IMR-90 (cell line): ENCODE results near the gene POU2F1. TPM values are rescaled to one million over a fixed set of nuclear protein-coding genes. Genes with fewer than 3 reads are reported as not detected.

ENCODE experiments used
- ATAC-seq: fragments of 200-7000 bp; cut with Tn5 transposase; 2 replicates; pipeline ENCODE4 v1.9.1; 2020; ENCODE audit warnings: low read depth, mild to moderate bottlenecking, moderate library complexity
- BruUV-seq: library from RNA; stranded (reverse); fragments of 400-500 nt; replicated peaks from 2 replicates; lab custom pipeline; 2021; lab: Mats Ljungman, UMichigan
- CTCF ChIA-PET: fragments of 300-600 bp; formaldehyde crosslinking; extraction: SDS; loops from one replicate; lab custom pipeline; 2021; ENCODE audit warnings: antibody characterized with exemption; lab: Yijun Ruan, JAX
- POLR2A ChIA-PET: fragments of 300-600 bp; sonication (Branson Sonifier 250); formaldehyde crosslinking; loops from one replicate; lab custom pipeline; 2022; ENCODE audit warnings: antibody characterized with exemption; ENCODE audit not compliant: unreplicated experiment; lab: Charles Lee
- DNase-seq: peaks from one replicate; pipeline ENCODE4 v3.0.0; 2013
- H2AFZ ChIP-seq: replicated peaks from 2 replicates; pipeline ENCODE3; 2013; ENCODE audit warnings: low read length, mild to moderate bottlenecking; ENCODE audit not compliant: poor library complexity
- H2AK5ac ChIP-seq: 2 replicates; pipeline ENCODE4 v1.6.1; 2013; ENCODE audit warnings: low read depth, low read length, inconsistent platforms
- H2AK9ac ChIP-seq: replicated peaks from 2 replicates; pipeline ENCODE3; 2013; ENCODE audit warnings: mild to moderate bottlenecking, low read depth, low read length, moderate library complexity; ENCODE audit not compliant: poor library complexity
- H2BK120ac ChIP-seq: 2 replicates; pipeline ENCODE4 v1.6.1; 2013; ENCODE audit warnings: low read depth, low read length, inconsistent platforms
- H2BK15ac ChIP-seq: 3 replicates; pipeline ENCODE4 v1.6.1; 2013; ENCODE audit warnings: low read depth, low read length, inconsistent platforms
- H2BK20ac ChIP-seq: 2 replicates; pipeline ENCODE4 v1.6.1; 2013; ENCODE audit warnings: low read depth, mild to moderate bottlenecking, inconsistent platforms, low read length, moderate library complexity
- H2BK5ac ChIP-seq: 2 replicates; pipeline ENCODE4 v1.6.1; 2013; ENCODE audit warnings: mild to moderate bottlenecking, low read depth, low read length, inconsistent platforms; ENCODE audit not compliant: poor library complexity, severe bottlenecking
- H3K14ac ChIP-seq: replicated peaks from 2 replicates; pipeline ENCODE4 v1.6.1; 2013; ENCODE audit warnings: low read depth, low read length, inconsistent platforms
- H3K18ac ChIP-seq: 2 replicates; pipeline ENCODE4 v1.6.1; 2013; ENCODE audit warnings: low read depth, low read length, control low read depth
- H3K23ac ChIP-seq: 2 replicates; pipeline ENCODE4 v1.6.1; 2013; ENCODE audit warnings: low read depth, low read length, inconsistent platforms
- H3K27ac ChIP-seq: 2 replicates; pipeline ENCODE4 v1.5.1; 2013; ENCODE audit warnings: mild to moderate bottlenecking, control low read depth, low read length; ENCODE audit not compliant: insufficient read depth
- H3K27me3 ChIP-seq: 2 replicates; pipeline ENCODE4 v1.6.1; 2013; ENCODE audit warnings: low read length; ENCODE audit not compliant: control insufficient read depth, insufficient read depth
- H3K36me3 ChIP-seq: 2 replicates; pipeline ENCODE4 v1.6.1; 2013; ENCODE audit warnings: low read length, mixed read lengths; ENCODE audit not compliant: control insufficient read depth, insufficient read depth
- H3K4ac ChIP-seq: 2 replicates; pipeline ENCODE4 v1.6.1; 2013; ENCODE audit warnings: low read depth, low read length, inconsistent platforms
- H3K4me1 ChIP-seq: 2 replicates; pipeline ENCODE4 v1.6.1; 2013; ENCODE audit warnings: low read length, mixed read lengths; ENCODE audit not compliant: control insufficient read depth, insufficient read depth
- H3K4me2 ChIP-seq: 2 replicates; pipeline ENCODE4 v1.6.1; 2013; ENCODE audit warnings: low read depth, mild to moderate bottlenecking, control low read depth, low read length, moderate library complexity
- H3K4me3 ChIP-seq: 2 replicates; pipeline ENCODE4 v1.5.1; 2013; ENCODE audit warnings: low read depth, mild to moderate bottlenecking, control low read depth, low read length, moderate library complexity; ENCODE audit not compliant: insufficient read depth
- H3K56ac ChIP-seq: 2 replicates; pipeline ENCODE4 v1.6.1; 2013; ENCODE audit warnings: low read length, inconsistent platforms; ENCODE audit not compliant: insufficient read depth; ENCODE audit errors: extremely low read depth
- H3K79me1 ChIP-seq, 2 experiments: 2 replicates each; pipeline ENCODE4 v1.6.1; 2013; ENCODE audit warnings: low read length in 2 of 2, inconsistent platforms in 1 of 2, low read depth in 1 of 2
- H3K9ac ChIP-seq: 2 replicates; pipeline ENCODE4 v1.6.1; 2013; ENCODE audit warnings: low read depth, low read length, control low read depth
- H3K9me1 ChIP-seq: 2 replicates; pipeline ENCODE4 v1.6.1; 2013; ENCODE audit warnings: low read length, inconsistent platforms; ENCODE audit not compliant: insufficient read depth
- H3K9me3 ChIP-seq: 2 replicates; pipeline ENCODE4 v1.6.1; 2013; ENCODE audit warnings: low read length; ENCODE audit not compliant: control insufficient read depth, insufficient read depth
- H4K20me1 ChIP-seq: 2 replicates; pipeline ENCODE4 v1.6.1; 2013; ENCODE audit warnings: low read length, inconsistent platforms; ENCODE audit not compliant: insufficient read depth
- H4K5ac ChIP-seq: 2 replicates; pipeline ENCODE4 v1.6.1; 2013; ENCODE audit warnings: mild to moderate bottlenecking, low read depth, low read length, control low read depth
- H4K8ac ChIP-seq, 2 experiments: 2 replicates each; pipeline ENCODE4 v1.6.1; 2013; ENCODE audit warnings: low read depth in 2 of 2, low read length in 2 of 2, control low read depth in 1 of 2, inconsistent platforms in 1 of 2
- H4K91ac ChIP-seq: 2 replicates; pipeline ENCODE4 v1.6.1; 2013; ENCODE audit warnings: low read depth, low read length, inconsistent platforms; ENCODE audit not compliant: insufficient read depth
- CHD1 ChIP-seq: IDR thresholded peaks from 2 replicates; pipeline ENCODE4 v1.6.1; 2012; ENCODE audit warnings: low read depth, low read length, improper control_type of control experiment
- NFE2L2 ChIP-seq: fragments of 150-350 bp; IDR thresholded peaks from 2 replicates; pipeline ENCODE4 v1.6.1; 2016; ENCODE audit warnings: low read depth, mild to moderate bottlenecking, low read length
- WGBS, 2 experiments: methylation state at CpG; one replicate each; pipeline versions ENCODE4 v1.1.5 to v1.1.7; 2013; ENCODE audit warnings: missing lambda C conversion rate in 2 of 2; ENCODE audit not compliant: insufficient read length in 1 of 2; ENCODE audit errors: extremely low coverage in 2 of 2; 5-methylcytosine and 5-hydroxymethylcytosine counted together
- dilution Hi-C: fragments of 300-500 bp; cut with HindIII; formaldehyde crosslinking; loops from one replicate; pipeline ENCODE4 v1.14.3; 2018; ENCODE audit warnings: low sequenced_read_pairs; ENCODE audit not compliant: unreplicated experiment
- in situ Hi-C: fragments of 300-500 bp; cut with MboI; formaldehyde crosslinking; loops from 3 replicates; pipeline ENCODE4 v1.14.3; 2019; ENCODE audit warnings: low sequenced_read_pairs, inconsistent platforms, mixed read lengths
- intact Hi-C: fragments of 100-400 bp; cut with micrococcal nuclease; formaldehyde crosslinking; loops from 2 replicates; pipeline ENCODE4 v1.10.0; 2022
- polyA plus RNA-seq, 3 experiments: library from polyadenylated mRNA; depleted of rRNA; stranded (reverse); fragments of >200 nt; gene quantifications; 2 replicates each; pipeline ENCODE4 v1.2.3, GENCODE V29; 2012; ENCODE audit warnings: low replicate concordance in 1 of 3
- total RNA-seq: library from RNA; depleted of rRNA; stranded (reverse); fragments of >200 nt; gene quantifications from 2 replicates; pipeline ENCODE4 v1.2.3, GENCODE V29; 2012

Gene POU2F1
- total and polyA plus RNA-seq, 2 of the 4 experiments (the other 2 are of a cell fraction): 1.2 to 3.4 TPM

GRCh38 chr1:167200272-167200671 is 20.4 kb upstream of the POU2F1 start:
- Histone ChIP-seq H3K27ac (no peak overlapping the region), H3K4me2 (no peak overlapping the region), H4K91ac (no peak overlapping the region), H2BK15ac (no peak overlapping the region), H3K4me1 (no peaks in the 10 kb centered on the region), H3K9me3 (0 out of 2 replicates have a peak, but pooled peaks cover 2% of the 10 kb centered on the region), H3K4me3 (no peak overlapping the region), H3K14ac (no peak overlapping the region), H2AK5ac (no peak overlapping the region), H4K5ac (no peak overlapping the region), H3K23ac (no peak overlapping the region), H3K18ac (no peak overlapping the region), H4K8ac (no peak overlapping the region), H2AFZ (no peak overlapping the region), H3K4ac (no peak overlapping the region), H2BK120ac (no peak overlapping the region), H2BK20ac (no peak overlapping the region), H3K36me3 (no peaks in the 10 kb centered on the region), H4K20me1 (no peaks in the 10 kb centered on the region), H2BK5ac (no peak overlapping the region), H3K56ac (no peak overlapping the region), H3K9ac (no peak overlapping the region), H2AK9ac (no peak overlapping the region), H3K9me1 (no peaks in the 10 kb centered on the region), H3K27me3 (no peaks in the 10 kb centered on the region), H3K79me1 (no peaks in the 10 kb centered on the region)
- ATAC-seq (no peak), DNase-seq (no peak)
- no TSS peak for BruUV-seq
- ChIA-PET CTCF (no interaction called here), POLR2A (no interaction called here)
- intact Hi-C loops: no loop called here
- dilution Hi-C loops: no loop called here
- in situ Hi-C loops: no loop called here
- TF ChIP-seq CHD1: no peak
- TF ChIP-seq NFE2L2: no peak
- no CpG with 5 or more reads among the region's 4 CpGs for WGBS, 2 experiments
